Esophagus squamous epithelium (tissue), 4 donors: ENCODE measurements around the gene BASP1.

Source experiments
- CTCF ChIP-seq, 6 experiments: fragments of 450-650 bp in 4 of 6; fragments of 200-600 bp in 2 of 6; sonication (generic) in 2 of 6; IDR thresholded peaks; one replicate each; pipeline ENCODE4 v1.5.1; 2016 to 2019; ENCODE audit warnings: antibody characterized with exemption in 6 of 6, mild to moderate bottlenecking in 4 of 6, moderate library complexity in 4 of 6
- POLR2A ChIP-seq, 4 donors: fragments of 450-650 bp; IDR thresholded peaks; one replicate each; pipeline ENCODE4 v1.6.1; 2017; ENCODE audit warnings: antibody characterized with exemption in 4 of 4, mild to moderate bottlenecking in 4 of 4, moderate library complexity in 3 of 4

- TF ChIP-seq CTCF (IDR thresholded peaks at IDR 0.05) (no peak), POLR2A (IDR thresholded peaks at IDR 0.05) (no peak)
These were observed 36.3 kb upstream of the BASP1 start for GRCh38 chr5:17180864-17181723.
